ENCODE results near the gene FAM50B. TPM values are rescaled to one million over a fixed set of nuclear protein-coding genes. Genes with fewer than 3 reads are reported as not detected.
A peak's percentile ranks its signal among the peaks of the same experiment; 100 is the strongest.

The FAM50B gene
- total RNA-seq, 4 donors from 2014 or later, result 1.8 to 25.4 (median 12.2) TPM

GRCh38 chr6:3876866-3877265 is 27.7 kb downstream of the FAM50B start:
- Histone ChIP-seq H3K36me3 (no peaks in the 10 kb centered on the region), H3K27ac (no peak overlapping the region), H3K4me3 (no peak overlapping the region), H3K27me3 (no peaks in the 10 kb centered on the region), H3K9me3 (no peaks in the 10 kb centered on the region), H3K4me1 (no peaks in the 10 kb centered on the region)
- TF ChIP-seq POLR2A (IDR thresholded peaks at IDR 0.05) (no peak), CTCF (IDR thresholded peaks at IDR 0.05) (no peak)
- intact Hi-C loops (cut with DNase I; ENCODE audit: low total_unique reads), result no loop called here
- DNase-seq, result no peak

- Histone ChIP-seq H3K36me3 (no peaks in the 10 kb centered on the region), H3K27me3 (no peaks in the 10 kb centered on the region), H3K4me3 (no peak overlapping the region), H3K27ac (no peak overlapping the region), H3K9me3 (no peaks in the 10 kb centered on the region), H3K4me1 (no peaks in the 10 kb centered on the region)
- intact Hi-C loops (cut with DNase I; ENCODE audit: low total_unique reads), result no loop called here
- no peak for DNase-seq
- TF ChIP-seq POLR2A (IDR thresholded peaks at IDR 0.05) (no peak), CTCF (IDR thresholded peaks at IDR 0.05) (no peak)
Measured at GRCh38 chr6:3878048-3878666, 29.0 kb downstream of the FAM50B start.

- intact Hi-C loops (cut with DNase I; ENCODE audit: low total_unique reads), result no loop called here
- no peak for TF ChIP-seq POLR2A (IDR thresholded peaks at IDR 0.05)
- no peak for TF ChIP-seq CTCF (IDR thresholded peaks at IDR 0.05)
- Histone ChIP-seq H3K27me3 (no peaks in the 10 kb centered on the region), H3K4me1 (no peaks in the 10 kb centered on the region), H3K27ac (no peak overlapping the region), H3K9me3 (no peaks in the 10 kb centered on the region), H3K36me3 (no peaks in the 10 kb centered on the region), H3K4me3 (no peak overlapping the region)
- DNase-seq, result no peak
Measured at GRCh38 chr6:3879194-3879952, 30.2 kb downstream of the FAM50B start.

GRCh38 chr6:3881711-3882421 is 32.7 kb downstream of the FAM50B start:
- Histone ChIP-seq H3K4me1 (no peaks in the 10 kb centered on the region), H3K4me3 (no peak overlapping the region), H3K36me3 (no peaks in the 10 kb centered on the region), H3K27me3 (no peaks in the 10 kb centered on the region), H3K27ac (peak overlapping the region in 1 of 2 donors; percentile 60), H3K9me3 (no peaks in the 10 kb centered on the region)
- DNase-seq, result peak in 1 of 2 donors; percentile 40
- intact Hi-C loops (cut with DNase I; ENCODE audit: low total_unique reads), result no loop called here
- TF ChIP-seq POLR2A (IDR thresholded peaks at IDR 0.05) (no peak), CTCF (IDR thresholded peaks at IDR 0.05) (no peak)

- intact Hi-C loops (cut with DNase I; ENCODE audit: low total_unique reads), result no loop called here
- no peak for DNase-seq
- TF ChIP-seq POLR2A (IDR thresholded peaks at IDR 0.05) (no peak), CTCF (IDR thresholded peaks at IDR 0.05) (no peak)
- Histone ChIP-seq H3K9me3 (no peaks in the 10 kb centered on the region), H3K36me3 (no peaks in the 10 kb centered on the region), H3K4me3 (no peak overlapping the region), H3K27me3 (no peaks in the 10 kb centered on the region), H3K27ac (peak overlapping the region in 1 of 2 donors; percentile 60), H3K4me1 (no peaks in the 10 kb centered on the region)
Measured at GRCh38 chr6:3882431-3882830, 33.3 kb downstream of the FAM50B start.

All from uterus (tissue), 4 donors.